ENCODE results near the gene ZNF639. TPM values are rescaled to one million over a fixed set of nuclear protein-coding genes. Genes with fewer than 3 reads are reported as not detected.
A peak's percentile ranks its signal among the peaks of the same experiment; 100 is the strongest.

ZNF639 gene
- total and polyA plus RNA-seq, 2 of the 13 experiments (the other 11 are each of a cell fraction or from before 2014, with no cell fraction given), result 11.6 to 42.4 TPM

DNA sequence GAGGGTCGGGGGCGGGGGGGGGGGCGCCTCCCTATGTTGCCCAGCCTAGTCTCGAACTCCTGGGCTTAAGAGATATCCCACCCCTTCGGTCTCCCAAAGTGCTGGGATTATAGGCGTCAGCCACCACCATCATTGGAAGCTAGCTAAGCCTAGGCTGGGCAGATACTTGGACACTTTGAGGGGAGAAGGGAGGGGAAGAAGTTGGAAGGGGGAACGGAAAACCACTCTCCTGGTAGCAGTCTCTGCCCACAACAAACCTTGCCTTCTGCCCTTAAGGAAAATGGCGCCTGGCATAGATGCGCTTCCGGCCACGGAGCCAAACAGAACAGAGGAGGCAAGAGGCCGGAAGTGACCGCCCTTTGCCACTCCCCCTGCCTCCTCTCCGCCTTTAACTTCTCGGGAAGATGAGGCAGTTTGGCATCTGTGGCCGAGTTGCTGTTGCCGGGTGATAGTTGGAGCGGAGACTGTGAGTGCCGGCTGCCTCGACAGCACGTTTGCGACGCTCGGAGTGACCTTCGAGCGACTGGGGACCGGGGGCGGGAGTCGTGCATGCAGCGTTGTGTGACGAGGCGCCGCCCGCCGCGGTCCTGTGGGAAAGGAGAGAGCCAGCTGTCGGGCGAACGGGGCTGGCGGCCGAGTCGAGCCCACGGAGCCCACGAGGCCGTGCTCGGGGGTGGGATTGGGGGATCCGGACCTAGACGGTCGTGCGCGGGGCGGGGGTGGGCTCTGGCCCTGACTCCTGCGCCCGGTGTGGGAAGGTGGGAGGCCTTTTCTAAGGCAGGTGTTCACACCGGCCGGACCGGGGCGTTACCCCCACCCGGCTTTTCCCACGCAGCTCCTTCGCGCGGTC, 24.7 kb downstream of the ZNF639 start, which contains the start of gene MFN1 (continued):
- TF ChIP-seq ETS1 (CRISPR knock-in tag; IDR thresholded peaks at IDR 0.05) (no peak), MED8 (CRISPR knock-in tag; IDR thresholded peaks at IDR 0.05; ENCODE audit: insufficient replicate concordance) (no peak), FOXP1 (IDR thresholded peaks at IDR 0.05) (no peak), FOXP1 (CRISPR knock-in tag; IDR thresholded peaks at IDR 0.05) (no peak), FOXA3 (CRISPR knock-in tag; IDR thresholded peaks at IDR 0.05) (peak; percentile 58), CERS6 (CRISPR knock-in tag; IDR thresholded peaks at IDR 0.05) (no peak), ZBTB43 (CRISPR knock-in tag; conservative IDR thresholded peaks at IDR 0.05) (peak; percentile 58; the same call in 1 of the 2 replicates), ASH2L (IDR thresholded peaks at IDR 0.05; ENCODE audit: insufficient read length, low read depth, low read length) (peak; percentile 90), ZNF24 (IDR thresholded peaks at IDR 0.05) (no peak), HNF1A (IDR thresholded peaks at IDR 0.05; ENCODE audit: low read depth) (no peak), HNF1A (CRISPR knock-in tag; IDR thresholded peaks at IDR 0.05; ENCODE audit: borderline replicate concordance) (no peak; the same call in 1 of the 2 replicates), U2AF1 (optimal IDR thresholded peaks at IDR 0.05; ENCODE audit: low read depth, low read length) (no peak), ZNF18 (CRISPR knock-in tag; IDR thresholded peaks at IDR 0.05; ENCODE audit: insufficient replicate concordance) (peak; percentile 91), XBP1 (CRISPR knock-in tag; IDR thresholded peaks at IDR 0.05) (no peak), ZNF678 (CRISPR knock-in tag; IDR thresholded peaks at IDR 0.05) (no peak), FOXO1 (CRISPR knock-in tag; IDR thresholded peaks at IDR 0.05) (peak; percentile 37; the same call in 1 of the 2 replicates)
- TF ChIP-seq, protein P1, sequence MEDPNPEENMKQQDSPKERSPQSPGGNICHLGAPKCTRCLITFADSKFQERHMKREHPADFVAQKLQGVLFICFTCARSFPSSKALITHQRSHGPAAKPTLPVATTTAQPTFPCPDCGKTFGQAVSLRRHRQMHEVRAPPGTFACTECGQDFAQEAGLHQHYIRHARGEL (CRISPR knock-in tag; IDR thresholded peaks at IDR 0.05), result no peak
- TF ChIP-seq, protein P2, sequence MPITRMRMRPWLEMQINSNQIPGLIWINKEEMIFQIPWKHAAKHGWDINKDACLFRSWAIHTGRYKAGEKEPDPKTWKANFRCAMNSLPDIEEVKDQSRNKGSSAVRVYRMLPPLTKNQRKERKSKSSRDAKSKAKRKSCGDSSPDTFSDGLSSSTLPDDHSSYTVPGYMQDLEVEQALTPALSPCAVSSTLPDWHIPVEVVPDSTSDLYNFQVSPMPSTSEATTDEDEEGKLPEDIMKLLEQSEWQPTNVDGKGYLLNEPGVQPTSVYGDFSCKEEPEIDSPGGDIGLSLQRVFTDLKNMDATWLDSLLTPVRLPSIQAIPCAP (CRISPR knock-in tag; IDR thresholded peaks at IDR 0.05; ENCODE audit: low read depth), result no peak
